AG20443 (cell line): ENCODE data around the gene ANKS4B.
A peak's percentile ranks its signal among the peaks of the same experiment; 100 is the strongest.
"Not testable (repeated sequence)": the region's sequence is repeated elsewhere in the genome, so short reads cannot be mapped to it uniquely, and the experiment has no call there.

Experiments
- DNase-seq: peaks from one replicate; pipeline ENCODE4 v3.0.0; 2012; ENCODE audit warnings: low spot score, mixed read lengths

The ANKS4B gene

GRCh38 chr16:21263640-21264570 lies 30.4 kb downstream of the ANKS4B start:
- peak; percentile 70 for DNase-seq

- no peak for DNase-seq
These were observed 31.1 kb downstream of the ANKS4B start for GRCh38 chr16:21264571-21265036.

GRCh38 chr16:21265104-21265837 lies 31.8 kb downstream of the ANKS4B start:
- DNase-seq: peak; percentile 28

- no peak for DNase-seq
These were observed 33.8 kb downstream of the ANKS4B start for GRCh38 chr16:21267298-21267697.

- DNase-seq: no peak
These were observed 34.7 kb downstream of the ANKS4B start for GRCh38 chr16:21268236-21268635.

GRCh38 chr16:21272253-21272652 lies 38.8 kb downstream of the ANKS4B start:
- no peak for DNase-seq

- not testable (repeated sequence) for DNase-seq
These were observed 39.3 kb downstream of the ANKS4B start for GRCh38 chr16:21272763-21273162.

- no peak for DNase-seq
These were observed 40.8 kb downstream of the ANKS4B start for GRCh38 chr16:21274172-21274726.

- DNase-seq: no peak
These were observed 42.0 kb downstream of the ANKS4B start for GRCh38 chr16:21275529-21275928.

GRCh38 chr16:21276090-21276489 lies 42.6 kb downstream of the ANKS4B start:
- no peak for DNase-seq

GRCh38 chr16:21277045-21277926 lies 43.8 kb downstream of the ANKS4B start:
- no peak for DNase-seq

- DNase-seq: peak; percentile 87
These were observed 44.6 kb downstream of the ANKS4B start, which contains the start of gene CRYM for GRCh38 chr16:21277927-21278706. TSS of gene CRYM (minus strand) at chr16:21278290. CDS start at chr16:21278251, 39 bp downstream.

GRCh38 chr16:21279501-21279900 lies 46.0 kb downstream of the ANKS4B start:
- no peak for DNase-seq

- DNase-seq: no peak
These were observed 48.3 kb downstream of the ANKS4B start for GRCh38 chr16:21281698-21282389.

- peak; percentile 67 for DNase-seq
These were observed 50.2 kb downstream of the ANKS4B start for GRCh38 chr16:21283521-21284289.

GRCh38 chr16:21284414-21284813 lies 50.9 kb downstream of the ANKS4B start:
- no peak for DNase-seq

GRCh38 chr16:21285314-21285713 lies 51.8 kb downstream of the ANKS4B start:
- no peak for DNase-seq

GRCh38 chr16:21289789-21290188 lies 56.3 kb downstream of the ANKS4B start:
- DNase-seq: not testable (repeated sequence)
